Astrocyte (in vitro differentiated cells and primary cell): ENCODE data around the gene DAPL1.

Source experiments
- EZH2 ChIP-seq: IDR thresholded peaks from 2 replicates; pipeline ENCODE4 v1.6.1; 2012; ENCODE audit warnings: mild to moderate bottlenecking, low read length, inconsistent platforms; ENCODE audit not compliant: insufficient read depth
- TF ChIP-seq, protein P1 (sequence below): IDR thresholded peaks from 2 replicates; pipeline ENCODE4 v1.5.1; 2011; ENCODE audit warnings: low read depth, mild to moderate bottlenecking, inconsistent platforms, low read length, moderate library complexity; ENCODE audit not compliant: insufficient read depth

DNA sequence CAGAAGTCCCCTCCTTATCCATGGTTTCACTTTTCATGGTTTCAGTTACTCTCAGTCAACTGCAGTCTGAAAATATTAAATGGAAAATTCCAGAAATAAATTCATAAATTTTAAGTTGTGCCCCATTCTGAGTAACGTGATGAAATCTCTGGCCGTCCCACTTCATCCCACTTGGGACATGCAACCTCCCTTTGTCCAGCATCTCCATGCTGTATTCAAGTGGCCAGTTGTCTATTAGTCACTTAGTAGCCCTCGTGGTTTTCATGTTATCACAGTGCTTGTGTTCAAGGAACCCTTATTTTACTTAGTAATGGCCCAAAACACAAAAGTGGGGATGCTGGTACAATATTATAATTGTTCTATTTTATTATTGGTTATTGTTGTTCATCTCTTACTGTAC, 18.0 kb upstream of the DAPL1 start:
- TF ChIP-seq, protein P1, sequence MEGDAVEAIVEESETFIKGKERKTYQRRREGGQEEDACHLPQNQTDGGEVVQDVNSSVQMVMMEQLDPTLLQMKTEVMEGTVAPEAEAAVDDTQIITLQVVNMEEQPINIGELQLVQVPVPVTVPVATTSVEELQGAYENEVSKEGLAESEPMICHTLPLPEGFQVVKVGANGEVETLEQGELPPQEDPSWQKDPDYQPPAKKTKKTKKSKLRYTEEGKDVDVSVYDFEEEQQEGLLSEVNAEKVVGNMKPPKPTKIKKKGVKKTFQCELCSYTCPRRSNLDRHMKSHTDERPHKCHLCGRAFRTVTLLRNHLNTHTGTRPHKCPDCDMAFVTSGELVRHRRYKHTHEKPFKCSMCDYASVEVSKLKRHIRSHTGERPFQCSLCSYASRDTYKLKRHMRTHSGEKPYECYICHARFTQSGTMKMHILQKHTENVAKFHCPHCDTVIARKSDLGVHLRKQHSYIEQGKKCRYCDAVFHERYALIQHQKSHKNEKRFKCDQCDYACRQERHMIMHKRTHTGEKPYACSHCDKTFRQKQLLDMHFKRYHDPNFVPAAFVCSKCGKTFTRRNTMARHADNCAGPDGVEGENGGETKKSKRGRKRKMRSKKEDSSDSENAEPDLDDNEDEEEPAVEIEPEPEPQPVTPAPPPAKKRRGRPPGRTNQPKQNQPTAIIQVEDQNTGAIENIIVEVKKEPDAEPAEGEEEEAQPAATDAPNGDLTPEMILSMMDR, result no peak
- TF ChIP-seq EZH2, result no peak
